ENCODE data around the gene WAC. TPM values are rescaled to one million over a fixed set of nuclear protein-coding genes. Genes with fewer than 3 reads are reported as not detected.

Gene WAC
- total and polyA plus RNA-seq, 10 of the 15 experiments (the other 5 are each of a cell fraction or from before 2014, with no cell fraction given) = 26.5 to 131 (median 69.4) TPM

DNA sequence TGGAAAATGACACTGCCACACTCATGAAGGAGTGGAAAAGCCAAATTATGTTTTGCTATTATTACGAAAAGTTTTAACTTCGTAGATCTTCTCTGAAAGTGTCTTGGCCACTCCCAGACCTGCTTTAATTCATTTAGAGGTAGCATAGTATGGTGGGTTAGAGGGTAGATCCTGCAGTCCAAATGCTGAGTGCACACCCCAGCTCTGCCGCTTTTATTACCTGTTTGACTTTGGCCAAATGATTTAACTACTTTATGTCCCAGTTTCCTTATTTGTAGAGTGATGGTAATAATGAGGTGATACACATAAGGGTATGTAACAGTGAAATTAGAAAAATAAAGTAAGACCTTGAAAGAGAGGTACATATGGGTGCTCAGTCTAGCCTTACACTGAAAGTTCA is 23.6 kb upstream of the WAC start:
- 77% methylated on average over 3 of the region's 3 CpGs for WGBS (ENCODE audit: insufficient coverage, insufficient replicate concordance, low lambda C conversion rate, missing lambda C conversion rate)
- BruUV-seq (replicated peaks) = no TSS peak
- RAD21 ChIA-PET (ENCODE audit: unreplicated experiment) = no interaction called here
- TF ChIP-seq, protein P1, sequence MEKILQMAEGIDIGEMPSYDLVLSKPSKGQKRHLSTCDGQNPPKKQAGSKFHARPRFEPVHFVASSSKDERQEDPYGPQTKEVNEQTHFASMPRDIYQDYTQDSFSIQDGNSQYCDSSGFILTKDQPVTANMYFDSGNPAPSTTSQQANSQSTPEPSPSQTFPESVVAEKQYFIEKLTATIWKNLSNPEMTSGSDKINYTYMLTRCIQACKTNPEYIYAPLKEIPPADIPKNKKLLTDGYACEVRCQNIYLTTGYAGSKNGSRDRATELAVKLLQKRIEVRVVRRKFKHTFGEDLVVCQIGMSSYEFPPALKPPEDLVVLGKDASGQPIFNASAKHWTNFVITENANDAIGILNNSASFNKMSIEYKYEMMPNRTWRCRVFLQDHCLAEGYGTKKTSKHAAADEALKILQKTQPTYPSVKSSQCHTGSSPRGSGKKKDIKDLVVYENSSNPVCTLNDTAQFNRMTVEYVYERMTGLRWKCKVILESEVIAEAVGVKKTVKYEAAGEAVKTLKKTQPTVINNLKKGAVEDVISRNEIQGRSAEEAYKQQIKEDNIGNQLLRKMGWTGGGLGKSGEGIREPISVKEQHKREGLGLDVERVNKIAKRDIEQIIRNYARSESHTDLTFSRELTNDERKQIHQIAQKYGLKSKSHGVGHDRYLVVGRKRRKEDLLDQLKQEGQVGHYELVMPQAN (conservative IDR thresholded peaks at IDR 0.05) = no peak
- TF ChIP-seq BCLAF1 (IDR thresholded peaks at IDR 0.05) (no peak), NBN (IDR thresholded peaks at IDR 0.05) (no peak), GATAD2B (conservative IDR thresholded peaks at IDR 0.05; ENCODE audit: low read depth) (no peak), SPI1 (IDR thresholded peaks at IDR 0.05; ENCODE audit: borderline replicate concordance, insufficient read depth, low read depth, low read length) (no peak), CHD4 (IDR thresholded peaks at IDR 0.05) (no peak), CHD2 (IDR thresholded peaks at IDR 0.05; ENCODE audit: borderline replicate concordance, low read depth, low read length) (no peak), SMC3 (IDR thresholded peaks at IDR 0.05; ENCODE audit: borderline replicate concordance, low read length) (no peak), JUND (IDR thresholded peaks at IDR 0.05; ENCODE audit: low read depth, low read length) (no peak)
- TF ChIP-seq, protein P2, sequence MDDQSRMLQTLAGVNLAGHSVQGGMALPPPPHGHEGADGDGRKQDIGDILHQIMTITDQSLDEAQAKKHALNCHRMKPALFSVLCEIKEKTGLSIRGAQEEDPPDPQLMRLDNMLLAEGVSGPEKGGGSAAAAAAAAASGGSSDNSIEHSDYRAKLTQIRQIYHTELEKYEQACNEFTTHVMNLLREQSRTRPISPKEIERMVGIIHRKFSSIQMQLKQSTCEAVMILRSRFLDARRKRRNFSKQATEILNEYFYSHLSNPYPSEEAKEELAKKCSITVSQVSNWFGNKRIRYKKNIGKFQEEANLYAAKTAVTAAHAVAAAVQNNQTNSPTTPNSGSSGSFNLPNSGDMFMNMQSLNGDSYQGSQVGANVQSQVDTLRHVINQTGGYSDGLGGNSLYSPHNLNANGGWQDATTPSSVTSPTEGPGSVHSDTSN (IDR thresholded peaks at IDR 0.05; ENCODE audit: insufficient replicate concordance, low read depth, low read length) = no peak
- TF ChIP-seq, protein P3, sequence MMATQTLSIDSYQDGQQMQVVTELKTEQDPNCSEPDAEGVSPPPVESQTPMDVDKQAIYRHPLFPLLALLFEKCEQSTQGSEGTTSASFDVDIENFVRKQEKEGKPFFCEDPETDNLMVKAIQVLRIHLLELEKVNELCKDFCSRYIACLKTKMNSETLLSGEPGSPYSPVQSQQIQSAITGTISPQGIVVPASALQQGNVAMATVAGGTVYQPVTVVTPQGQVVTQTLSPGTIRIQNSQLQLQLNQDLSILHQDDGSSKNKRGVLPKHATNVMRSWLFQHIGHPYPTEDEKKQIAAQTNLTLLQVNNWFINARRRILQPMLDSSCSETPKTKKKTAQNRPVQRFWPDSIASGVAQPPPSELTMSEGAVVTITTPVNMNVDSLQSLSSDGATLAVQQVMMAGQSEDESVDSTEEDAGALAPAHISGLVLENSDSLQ (IDR thresholded peaks at IDR 0.05) = no peak
- TF ChIP-seq, protein P4, sequence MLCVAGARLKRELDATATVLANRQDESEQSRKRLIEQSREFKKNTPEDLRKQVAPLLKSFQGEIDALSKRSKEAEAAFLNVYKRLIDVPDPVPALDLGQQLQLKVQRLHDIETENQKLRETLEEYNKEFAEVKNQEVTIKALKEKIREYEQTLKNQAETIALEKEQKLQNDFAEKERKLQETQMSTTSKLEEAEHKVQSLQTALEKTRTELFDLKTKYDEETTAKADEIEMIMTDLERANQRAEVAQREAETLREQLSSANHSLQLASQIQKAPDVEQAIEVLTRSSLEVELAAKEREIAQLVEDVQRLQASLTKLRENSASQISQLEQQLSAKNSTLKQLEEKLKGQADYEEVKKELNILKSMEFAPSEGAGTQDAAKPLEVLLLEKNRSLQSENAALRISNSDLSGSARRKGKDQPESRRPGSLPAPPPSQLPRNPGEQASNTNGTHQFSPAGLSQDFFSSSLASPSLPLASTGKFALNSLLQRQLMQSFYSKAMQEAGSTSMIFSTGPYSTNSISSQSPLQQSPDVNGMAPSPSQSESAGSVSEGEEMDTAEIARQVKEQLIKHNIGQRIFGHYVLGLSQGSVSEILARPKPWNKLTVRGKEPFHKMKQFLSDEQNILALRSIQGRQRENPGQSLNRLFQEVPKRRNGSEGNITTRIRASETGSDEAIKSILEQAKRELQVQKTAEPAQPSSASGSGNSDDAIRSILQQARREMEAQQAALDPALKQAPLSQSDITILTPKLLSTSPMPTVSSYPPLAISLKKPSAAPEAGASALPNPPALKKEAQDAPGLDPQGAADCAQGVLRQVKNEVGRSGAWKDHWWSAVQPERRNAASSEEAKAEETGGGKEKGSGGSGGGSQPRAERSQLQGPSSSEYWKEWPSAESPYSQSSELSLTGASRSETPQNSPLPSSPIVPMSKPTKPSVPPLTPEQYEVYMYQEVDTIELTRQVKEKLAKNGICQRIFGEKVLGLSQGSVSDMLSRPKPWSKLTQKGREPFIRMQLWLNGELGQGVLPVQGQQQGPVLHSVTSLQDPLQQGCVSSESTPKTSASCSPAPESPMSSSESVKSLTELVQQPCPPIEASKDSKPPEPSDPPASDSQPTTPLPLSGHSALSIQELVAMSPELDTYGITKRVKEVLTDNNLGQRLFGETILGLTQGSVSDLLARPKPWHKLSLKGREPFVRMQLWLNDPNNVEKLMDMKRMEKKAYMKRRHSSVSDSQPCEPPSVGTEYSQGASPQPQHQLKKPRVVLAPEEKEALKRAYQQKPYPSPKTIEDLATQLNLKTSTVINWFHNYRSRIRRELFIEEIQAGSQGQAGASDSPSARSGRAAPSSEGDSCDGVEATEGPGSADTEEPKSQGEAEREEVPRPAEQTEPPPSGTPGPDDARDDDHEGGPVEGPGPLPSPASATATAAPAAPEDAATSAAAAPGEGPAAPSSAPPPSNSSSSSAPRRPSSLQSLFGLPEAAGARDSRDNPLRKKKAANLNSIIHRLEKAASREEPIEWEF (IDR thresholded peaks at IDR 0.05; ENCODE audit: insufficient replicate concordance, low read depth, low read length) = no peak

More for the DNA sequence above, 23.6 kb upstream of the WAC start:
- ATAC-seq (no peak), DNase-seq (ENCODE audit: low read depth, low spot score) (no peak), FAIRE-seq (no peak)
- in situ Hi-C loops (cut with MboI) = no loop called here
- Histone ChIP-seq H3K4me2 (ENCODE audit: control insufficient read depth, insufficient read depth) (no peak overlapping the region), H3K27me3 (replicated peaks in 1 of 2; ENCODE audit: control insufficient read depth in 2 of 2, insufficient read depth in 2 of 2, low read length in 1 of 2) (no peaks in the 10 kb centered on the region), H3K79me2 (ENCODE audit: control insufficient read depth, insufficient read depth, low read length) (no peaks in the 10 kb centered on the region), H3K27ac (ENCODE audit: control insufficient read depth, insufficient read depth) (no peak overlapping the region), H3K9me3 (replicated peaks; ENCODE audit: control insufficient read depth, insufficient read depth, low read length) (no peaks in the 10 kb centered on the region), H2AFZ (ENCODE audit: control insufficient read depth, low read depth, low read length) (no peak overlapping the region), H4K20me1 (ENCODE audit: control insufficient read depth, insufficient read depth) (no peaks in the 10 kb centered on the region), H3K4me3 (no peak overlapping the region), H3K4me1 (ENCODE audit: control insufficient read depth, insufficient read depth, low read length) (no peaks in the 10 kb centered on the region), H3K9ac (ENCODE audit: control insufficient read depth, insufficient read depth, low read length) (no peak overlapping the region), H3K36me3 (ENCODE audit: control insufficient read depth in 2 of 2, insufficient read depth in 2 of 2, low read length in 1 of 2) (no peaks in the 10 kb centered on the region)
- ChIA-PET POLR2A (no interaction called here), SMC1A (ENCODE audit: uncharacterized antibody, unreplicated experiment) (no interaction called here), CTCF (no interaction called here)
- intact Hi-C loops (cut with micrococcal nuclease; ENCODE audit: unreplicated experiment) = no loop called here
